OCI-LY3 (cell line): ENCODE results near the gene FKBP4.

Experiments
- H2AFZ ChIP-seq: fragments of 200-600, 300-600 bp; shearing (Covaris generic); 2 replicates; pipeline ENCODE4 v1.6.0; 2014; ENCODE audit warnings: antibody characterized with exemption, low read depth, low read length
- H3K27ac ChIP-seq: fragments of 200-600, 300-600 bp; sonication (generic); 2 replicates; pipeline ENCODE4 v1.5.1; 2014; ENCODE audit warnings: mild to moderate bottlenecking, low read length, moderate library complexity, mixed read lengths
- H3K27me3 ChIP-seq: fragments of 200-600, 300-600 bp; sonication (generic); 2 replicates; pipeline ENCODE4 v1.6.1; 2014; ENCODE audit warnings: low read depth, low read length, mixed read lengths
- H3K36me3 ChIP-seq: fragments of 200-600, 300-600 bp; sonication (generic); replicated peaks from 2 replicates; pipeline ENCODE3; 2014; ENCODE audit warnings: low read depth, low read length, mixed read lengths
- H3K4me1 ChIP-seq: fragments of 300-600, 200-600 bp; sonication (generic); 2 replicates; pipeline ENCODE4 v1.6.1; 2014; ENCODE audit warnings: low read length, mixed read lengths
- H3K4me2 ChIP-seq: fragments of 200-600, 300-600 bp; sonication (generic); 2 replicates; pipeline ENCODE4 v1.6.1; 2014; ENCODE audit warnings: low read length, mixed read lengths
- H3K4me3 ChIP-seq: fragments of 300-600, 200-600 bp; sonication (generic); 2 replicates; pipeline ENCODE4 v1.5.1; 2014; ENCODE audit warnings: antibody characterized with exemption, mild to moderate bottlenecking, low read length, moderate library complexity
- H3K79me2 ChIP-seq: fragments of 300-600, 200-600 bp; shearing (Covaris generic); 2 replicates; pipeline ENCODE4 v1.6.1; 2014; ENCODE audit warnings: mild to moderate bottlenecking, low read length, mixed read lengths
- H3K9ac ChIP-seq: fragments of 300-600, 200-600 bp; shearing (Covaris generic); 2 replicates; pipeline ENCODE4 v1.6.0; 2014; ENCODE audit warnings: mild to moderate bottlenecking, low read length, moderate library complexity
- H3K9me3 ChIP-seq: fragments of 200-600, 300-600 bp; shearing (Covaris generic); 2 replicates; pipeline ENCODE4 v1.6.1; 2014; ENCODE audit warnings: low read length, mixed read lengths; ENCODE audit not compliant: insufficient read depth
- H4K20me1 ChIP-seq: fragments of 200-600, 300-600 bp; sonication (generic); 2 replicates; pipeline ENCODE4 v1.6.1; 2016; ENCODE audit warnings: low read length, mixed read lengths; ENCODE audit not compliant: insufficient read depth
- CTCF ChIP-seq: fragments of 200-600, 300-600 bp; sonication (generic); IDR thresholded peaks from 2 replicates; pipeline ENCODE4 v1.5.1; 2014; ENCODE audit warnings: antibody characterized with exemption, low read length, low read depth
- EZH2phosphoT487 ChIP-seq: fragments of 200-600 bp; shearing (Covaris generic); IDR thresholded peaks from 2 replicates; pipeline ENCODE4 v1.6.1; 2018; ENCODE audit warnings: antibody characterized with exemption, mixed run types, low read depth

FKBP4 gene, protein sequence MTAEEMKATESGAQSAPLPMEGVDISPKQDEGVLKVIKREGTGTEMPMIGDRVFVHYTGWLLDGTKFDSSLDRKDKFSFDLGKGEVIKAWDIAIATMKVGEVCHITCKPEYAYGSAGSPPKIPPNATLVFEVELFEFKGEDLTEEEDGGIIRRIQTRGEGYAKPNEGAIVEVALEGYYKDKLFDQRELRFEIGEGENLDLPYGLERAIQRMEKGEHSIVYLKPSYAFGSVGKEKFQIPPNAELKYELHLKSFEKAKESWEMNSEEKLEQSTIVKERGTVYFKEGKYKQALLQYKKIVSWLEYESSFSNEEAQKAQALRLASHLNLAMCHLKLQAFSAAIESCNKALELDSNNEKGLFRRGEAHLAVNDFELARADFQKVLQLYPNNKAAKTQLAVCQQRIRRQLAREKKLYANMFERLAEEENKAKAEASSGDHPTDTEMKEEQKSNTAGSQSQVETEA

GRCh38 chr12:2794736-2795289 is at the start of gene FKBP4:
Gene FKBP4 (plus strand): TSS chr12:2794970. CDS start chr12:2795140, 170 bp downstream.
- Histone ChIP-seq H3K27ac (peak within 1 kb of the TSS; percentile 48), H3K4me1 (peaks cover 9% of the 10 kb centered on the region), H3K36me3 (peaks cover 29% of the 10 kb centered on the region), H2AFZ (peak within 1 kb of the TSS; percentile 57; the same call in 1 of the 2 replicates), H3K27me3 (0 out of 2 replicates have a peak, but pooled peaks cover under 1% of the 10 kb centered on the region), H3K4me2 (peak within 1 kb of the TSS; percentile 99), H3K9ac (peak within 1 kb of the TSS; percentile 81), H4K20me1 (peaks cover 21% of the 10 kb centered on the region; the same call in 1 of the 2 replicates), H3K4me3 (peak within 1 kb of the TSS; percentile 93), H3K79me2 (peaks cover 41% of the 10 kb centered on the region), H3K9me3 (no peaks in the 10 kb centered on the region)
- TF ChIP-seq EZH2phosphoT487 (no peak), CTCF (no peak)

DNA sequence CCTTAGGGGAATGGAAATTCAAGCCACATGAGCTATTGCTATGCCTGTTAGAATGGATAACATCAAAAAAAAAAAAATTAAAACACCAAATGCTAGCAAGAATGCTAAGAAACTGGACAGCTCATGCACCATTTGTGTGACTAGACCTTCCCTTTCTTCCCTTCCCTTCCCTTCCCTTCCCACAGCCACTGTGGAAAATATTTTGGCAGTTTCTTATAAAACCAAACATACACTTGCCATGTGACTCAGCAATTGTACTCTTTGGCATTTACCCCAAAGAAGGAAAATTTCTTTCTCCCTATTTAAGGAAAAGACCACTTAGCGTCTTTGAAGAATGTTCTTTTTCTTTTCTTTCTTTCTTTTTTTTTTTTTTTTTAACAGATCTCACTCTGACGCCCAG is 49.1 kb upstream of the FKBP4 start:
- no peak overlapping the region for H3K4me2 ChIP-seq
- H3K4me3 ChIP-seq = no peak overlapping the region
- TF ChIP-seq EZH2phosphoT487 = no peak
- TF ChIP-seq CTCF = no peak
- peaks cover 9% of the 10 kb centered on the region for H3K27me3 ChIP-seq
- no peak overlapping the region for H3K9ac ChIP-seq
- no peaks in the 10 kb centered on the region for H3K79me2 ChIP-seq
- H3K9me3 ChIP-seq = no peaks in the 10 kb centered on the region
- H2AFZ ChIP-seq = no peak overlapping the region
- H3K27ac ChIP-seq = no peak overlapping the region
- H3K4me1 ChIP-seq = no peaks in the 10 kb centered on the region
- no peaks in the 10 kb centered on the region for H4K20me1 ChIP-seq
- H3K36me3 ChIP-seq = no peaks in the 10 kb centered on the region

DNA sequence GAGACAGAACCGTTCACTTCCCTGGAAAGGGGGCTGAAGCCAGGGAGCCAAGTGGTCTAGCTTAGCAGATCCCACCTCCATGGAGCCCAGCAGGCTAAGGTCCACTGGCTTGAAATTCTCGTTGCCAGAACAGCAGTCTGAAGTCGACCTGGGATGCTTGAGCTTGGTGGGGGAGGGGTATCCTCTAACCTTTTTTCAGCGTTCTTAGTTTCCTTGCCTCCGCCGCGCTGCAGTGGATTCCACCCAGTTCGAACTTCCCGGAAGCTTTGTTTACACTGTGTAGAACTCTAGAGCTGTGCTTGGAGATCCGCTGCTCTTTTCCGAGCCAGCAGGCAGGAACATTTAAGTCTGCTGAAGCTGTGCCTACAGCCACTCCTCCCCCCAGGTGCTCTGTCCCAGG is 45.2 kb upstream of the FKBP4 start:
- no peak for TF ChIP-seq EZH2phosphoT487
- no peak for TF ChIP-seq CTCF
- H3K4me1 ChIP-seq = no peaks in the 10 kb centered on the region
- H3K9ac ChIP-seq = no peak overlapping the region
- H3K36me3 ChIP-seq = no peaks in the 10 kb centered on the region
- H2AFZ ChIP-seq = no peak overlapping the region
- H3K9me3 ChIP-seq = no peaks in the 10 kb centered on the region
- no peak overlapping the region for H3K4me3 ChIP-seq
- H3K27me3 ChIP-seq = peaks cover 7% of the 10 kb centered on the region
- H3K4me2 ChIP-seq = no peak overlapping the region
- no peaks in the 10 kb centered on the region for H4K20me1 ChIP-seq
- no peak overlapping the region for H3K27ac ChIP-seq
- H3K79me2 ChIP-seq = no peaks in the 10 kb centered on the region

GRCh38 chr12:2750185-2750584 is 44.6 kb upstream of the FKBP4 start:
- H3K36me3 ChIP-seq = no peaks in the 10 kb centered on the region
- H3K4me3 ChIP-seq = no peak overlapping the region
- no peak overlapping the region for H3K9ac ChIP-seq
- no peak overlapping the region for H3K27ac ChIP-seq
- no peaks in the 10 kb centered on the region for H4K20me1 ChIP-seq
- 0 out of 2 replicates have a peak, but pooled peaks cover 6% of the 10 kb centered on the region for H3K27me3 ChIP-seq
- no peaks in the 10 kb centered on the region for H3K4me1 ChIP-seq
- no peak overlapping the region for H2AFZ ChIP-seq
- H3K9me3 ChIP-seq = no peaks in the 10 kb centered on the region
- H3K4me2 ChIP-seq = no peak overlapping the region
- TF ChIP-seq EZH2phosphoT487 (no peak), CTCF (no peak)
- no peaks in the 10 kb centered on the region for H3K79me2 ChIP-seq
